Brain microvascular endothelial cell (primary cell): ENCODE results near the gene TMEM143.

Source experiments
- DNase-seq: peaks from one replicate; pipeline ENCODE4 v3.0.0-alpha.2; 2020
- H3K27ac ChIP-seq: fragments of 250-450 bp; sonication (Bioruptor Pico); 2 replicates; pipeline ENCODE4 v1.5.1; 2020; ENCODE audit warnings: mild to moderate bottlenecking, moderate library complexity
- H3K27me3 ChIP-seq: fragments of 250-450 bp; sonication (Bioruptor Pico); replicated peaks from 2 replicates; pipeline ENCODE4 v1.5.1; 2020; ENCODE audit warnings: mild to moderate bottlenecking
- H3K36me3 ChIP-seq: fragments of 250-450 bp; sonication (Bioruptor Pico); replicated peaks from 2 replicates; pipeline ENCODE4 v1.5.1; 2020; ENCODE audit warnings: mild to moderate bottlenecking
- H3K4me3 ChIP-seq: 2 replicates; pipeline ENCODE4 v1.5.1; 2011; ENCODE audit warnings: low read depth, mild to moderate bottlenecking, control low read depth, low read length, moderate library complexity
- in situ Hi-C: cut with HindIII; loops from 2 replicates; pipeline ENCODE4 v1.10.0; 2017; ENCODE audit warnings: low sequenced_read_pairs, low pct_ligation_motif_present
- TF ChIP-seq, protein P1 (sequence below): IDR thresholded peaks from 2 replicates; pipeline ENCODE4 v1.5.1; 2011; ENCODE audit warnings: low read depth, mild to moderate bottlenecking, moderate library complexity, low read length, control low read depth, inconsistent platforms; ENCODE audit errors: missing control alignments

Gene TMEM143

DNA sequence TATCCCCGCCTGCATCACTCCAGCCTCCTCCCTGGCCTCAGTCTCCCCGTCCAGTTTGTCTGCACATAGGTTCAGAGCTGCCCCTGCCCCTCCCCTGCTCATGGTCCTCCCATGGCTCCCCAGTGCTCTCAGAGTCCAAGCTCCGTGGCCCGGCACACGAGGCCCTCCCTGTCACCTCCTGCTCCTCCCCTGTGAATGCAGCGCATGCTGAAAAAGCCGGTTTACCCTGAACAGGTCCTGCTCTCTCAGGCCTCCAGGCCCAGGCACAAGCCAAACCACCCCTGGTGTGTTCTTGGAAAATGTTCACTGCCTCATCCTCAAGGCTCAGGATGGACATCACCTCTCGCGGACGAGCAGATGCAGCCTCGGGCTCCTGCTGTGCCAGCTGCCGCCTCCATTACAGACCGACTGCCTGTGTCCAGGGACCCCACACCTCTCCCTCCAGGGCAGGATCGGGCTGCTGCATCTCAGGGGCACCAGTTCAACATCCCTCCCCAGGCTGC is 25.4 kb downstream of the TMEM143 start:
- H3K36me3 ChIP-seq, result no peaks in the 10 kb centered on the region
- in situ Hi-C loops, result no loop called here
- H3K27ac ChIP-seq, result no peak overlapping the region
- no peak overlapping the region for H3K4me3 ChIP-seq
- no peaks in the 10 kb centered on the region for H3K27me3 ChIP-seq
- no peak for DNase-seq
- TF ChIP-seq, protein P1, sequence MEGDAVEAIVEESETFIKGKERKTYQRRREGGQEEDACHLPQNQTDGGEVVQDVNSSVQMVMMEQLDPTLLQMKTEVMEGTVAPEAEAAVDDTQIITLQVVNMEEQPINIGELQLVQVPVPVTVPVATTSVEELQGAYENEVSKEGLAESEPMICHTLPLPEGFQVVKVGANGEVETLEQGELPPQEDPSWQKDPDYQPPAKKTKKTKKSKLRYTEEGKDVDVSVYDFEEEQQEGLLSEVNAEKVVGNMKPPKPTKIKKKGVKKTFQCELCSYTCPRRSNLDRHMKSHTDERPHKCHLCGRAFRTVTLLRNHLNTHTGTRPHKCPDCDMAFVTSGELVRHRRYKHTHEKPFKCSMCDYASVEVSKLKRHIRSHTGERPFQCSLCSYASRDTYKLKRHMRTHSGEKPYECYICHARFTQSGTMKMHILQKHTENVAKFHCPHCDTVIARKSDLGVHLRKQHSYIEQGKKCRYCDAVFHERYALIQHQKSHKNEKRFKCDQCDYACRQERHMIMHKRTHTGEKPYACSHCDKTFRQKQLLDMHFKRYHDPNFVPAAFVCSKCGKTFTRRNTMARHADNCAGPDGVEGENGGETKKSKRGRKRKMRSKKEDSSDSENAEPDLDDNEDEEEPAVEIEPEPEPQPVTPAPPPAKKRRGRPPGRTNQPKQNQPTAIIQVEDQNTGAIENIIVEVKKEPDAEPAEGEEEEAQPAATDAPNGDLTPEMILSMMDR, result no peak

DNA sequence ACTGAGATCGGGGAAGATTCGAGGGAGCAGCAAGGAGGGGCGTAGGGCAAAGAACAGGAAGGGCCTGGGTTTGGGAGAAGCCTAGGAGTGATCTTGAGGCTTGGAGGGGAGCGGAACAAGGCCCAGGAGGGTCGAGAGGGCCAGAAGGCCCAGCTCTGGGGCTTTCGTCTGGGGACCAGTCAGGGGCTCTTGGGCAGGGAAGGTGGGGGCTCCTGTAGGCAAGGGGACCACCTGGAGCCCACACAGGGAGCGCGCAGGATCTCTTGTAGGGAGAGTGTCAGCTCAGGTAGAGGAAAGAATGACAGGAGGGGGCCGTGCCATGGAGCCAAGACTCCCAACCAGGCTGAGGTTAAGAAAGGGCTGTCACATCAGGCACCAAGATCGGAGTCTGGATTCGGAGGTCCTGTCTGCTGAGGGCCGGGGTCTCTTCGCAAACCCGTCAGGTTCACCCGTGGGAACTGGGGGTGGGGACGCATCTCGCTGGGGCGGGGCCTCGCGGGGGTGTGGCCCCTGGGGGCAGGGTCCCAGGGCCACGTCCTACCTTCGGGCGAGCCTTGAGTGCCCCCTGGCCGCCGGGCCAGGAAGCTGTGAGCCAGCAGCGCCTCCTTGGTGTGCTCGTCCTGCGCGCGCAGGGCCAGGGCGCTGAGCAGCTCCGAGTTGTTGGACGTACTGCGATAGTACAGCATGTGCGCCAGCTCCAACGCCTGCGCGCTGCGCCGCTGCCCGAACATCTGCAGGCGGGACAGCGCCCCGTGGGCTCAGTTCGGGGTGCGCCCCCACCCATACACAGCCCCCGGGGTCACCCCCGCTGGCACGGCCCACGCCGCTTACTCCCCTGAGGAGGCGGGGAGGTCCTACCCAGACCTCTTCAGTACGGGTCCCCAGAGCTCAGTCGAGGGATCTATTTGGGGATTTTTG is 30.0 kb downstream of the TMEM143 start:
- Histone ChIP-seq H3K4me3 (peak overlapping the region; percentile 53), H3K27me3 (no peaks in the 10 kb centered on the region), H3K36me3 (peaks cover 29% of the 10 kb centered on the region), H3K27ac (peak overlapping the region; percentile 59)
- in situ Hi-C loops, result no loop called here
- DNase-seq, result peak; percentile 91
- TF ChIP-seq, protein P1, result peak; percentile 85

DNA sequence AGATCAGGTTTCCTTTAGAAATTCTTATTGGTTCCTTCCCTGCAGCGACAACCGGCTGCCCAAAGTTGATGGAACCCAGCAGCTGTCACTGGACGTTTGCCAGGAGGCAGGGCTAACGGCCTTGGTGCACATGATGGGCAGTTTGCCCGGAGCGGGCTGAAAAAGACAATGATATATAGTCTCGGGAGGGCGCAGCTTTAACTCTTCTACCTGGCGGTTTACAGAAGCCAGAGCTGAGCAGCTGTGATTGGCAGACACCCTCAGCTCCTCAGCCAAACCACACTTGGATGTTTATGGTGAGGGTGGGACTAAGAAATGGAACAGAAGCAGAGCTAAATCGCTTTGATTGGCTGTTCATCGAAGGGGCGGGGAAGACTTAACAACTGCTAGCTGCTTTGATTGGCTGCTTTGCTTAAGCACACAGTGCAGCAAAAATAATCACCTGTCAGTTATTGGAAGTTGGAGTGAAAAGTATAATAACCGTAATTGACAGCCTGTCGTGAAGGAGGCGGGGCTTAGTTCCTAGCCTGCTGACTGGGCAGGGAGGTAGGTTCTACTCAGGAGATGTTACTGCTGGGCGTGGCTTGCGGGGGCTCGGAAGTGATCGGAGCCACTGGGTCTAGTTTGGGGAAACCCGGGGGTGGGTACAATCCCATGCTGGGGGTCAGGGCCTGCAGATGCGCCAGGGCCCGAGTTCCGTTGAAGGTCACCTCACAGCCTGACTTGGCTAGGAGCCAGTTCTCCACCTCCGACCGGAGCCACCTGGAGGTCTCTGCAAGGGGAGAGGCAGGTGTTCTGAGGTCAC is 30.9 kb downstream of the TMEM143 start:
- in situ Hi-C loops, result no loop called here
- TF ChIP-seq, protein P1, result no peak
- Histone ChIP-seq H3K36me3 (peaks cover 35% of the 10 kb centered on the region), H3K27ac (peak overlapping the region; percentile 59), H3K27me3 (no peaks in the 10 kb centered on the region), H3K4me3 (peak overlapping the region; percentile 45)
- DNase-seq, result peak; percentile 98

DNA sequence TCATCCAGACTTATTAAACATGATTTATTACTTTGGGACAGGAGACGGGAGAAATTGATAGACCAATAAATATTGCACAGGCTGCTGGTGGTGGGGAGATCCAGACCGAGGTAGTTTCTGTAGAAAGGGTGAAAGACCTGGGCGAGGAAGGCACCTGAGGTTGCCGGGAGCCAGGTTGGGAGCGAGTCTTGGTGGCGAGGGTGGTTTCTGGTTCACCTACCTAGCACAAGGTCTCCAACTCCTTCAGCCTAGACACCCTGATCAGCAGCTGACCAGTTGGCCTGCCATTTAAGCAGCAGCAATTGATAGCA is 31.4 kb downstream of the TMEM143 start:
- H3K27me3 ChIP-seq, result no peaks in the 10 kb centered on the region
- TF ChIP-seq, protein P1, result no peak
- in situ Hi-C loops, result no loop called here
- peaks cover 41% of the 10 kb centered on the region for H3K36me3 ChIP-seq
- DNase-seq, result no peak
- H3K27ac ChIP-seq, result no peak overlapping the region
- H3K4me3 ChIP-seq, result no peak overlapping the region

DNA sequence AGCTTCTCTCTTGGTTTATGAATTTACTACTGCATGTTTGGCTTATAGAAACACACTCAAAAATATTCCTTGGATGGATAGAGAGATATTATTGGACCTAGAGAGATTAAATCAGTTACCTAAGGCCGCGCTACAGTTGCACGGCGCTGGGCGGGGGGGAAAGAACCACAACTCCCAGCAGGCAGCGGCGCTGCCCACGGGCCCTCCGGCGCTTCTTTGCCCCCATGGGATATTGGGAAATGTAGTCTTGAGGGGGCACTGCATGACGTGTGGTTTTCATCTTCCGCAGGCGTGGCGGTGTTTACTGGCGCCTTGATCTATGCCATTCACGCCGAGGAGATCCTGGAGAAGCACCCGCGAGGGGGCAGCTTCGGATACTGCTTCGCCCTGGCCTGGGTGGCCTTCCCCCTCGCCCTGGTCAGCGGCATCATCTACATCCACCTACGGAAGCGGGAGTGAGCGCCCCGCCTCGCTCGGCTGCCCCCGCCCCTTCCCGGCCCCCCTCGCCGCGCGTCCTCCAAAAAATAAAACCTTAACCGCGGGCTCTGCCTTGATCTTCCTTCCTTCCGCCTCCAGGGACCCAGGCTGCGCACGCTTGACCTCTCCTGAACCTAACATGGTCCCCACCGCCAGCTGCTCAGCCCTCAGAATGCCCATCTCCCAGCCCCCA is 33.6 kb downstream of the TMEM143 start:
- H3K27me3 ChIP-seq, result no peaks in the 10 kb centered on the region
- in situ Hi-C loops, result no loop called here
- DNase-seq, result no peak
- peaks cover 41% of the 10 kb centered on the region for H3K36me3 ChIP-seq
- H3K4me3 ChIP-seq, result no peak overlapping the region
- TF ChIP-seq, protein P1, result no peak
- H3K27ac ChIP-seq, result no peak overlapping the region
